Activated CD4-positive, alpha-beta T cell treated with anti-CD3 and anti-CD28 coated beads, Interleukin-2, amount 10 ng/mL, durations not matched to agents 7 days and 5 days (primary cell): ENCODE results near the gene DHX32. TPM values are rescaled to one million over a fixed set of nuclear protein-coding genes. Genes with fewer than 3 reads are reported as not detected.

Experiments
- CTCF ChIA-PET: fragments of 350-600 bp; sonication (Branson Sonifier 250); formaldehyde crosslinking; loops from one replicate; lab custom pipeline; 2021; ENCODE audit warnings: antibody characterized with exemption; lab: Charles Lee
- POLR2A ChIA-PET: fragments of 350-600 bp; sonication (Branson Sonifier 250); formaldehyde crosslinking; loops from one replicate; lab custom pipeline; 2021; ENCODE audit warnings: antibody characterized with exemption; lab: Charles Lee
- DNase-seq: peaks from one replicate; pipeline ENCODE4 v3.0.0-alpha.2; 2020
- H3K27ac Mint-ChIP-seq: one replicate; pipeline ENCODE4 v1.8.0; 2021; ENCODE audit warnings: mild to moderate bottlenecking, moderate library complexity, mixed read lengths
- H3K27me3 Mint-ChIP-seq: one replicate; pipeline ENCODE4 v1.8.0; 2021; ENCODE audit warnings: mixed read lengths
- H3K36me3 Mint-ChIP-seq: one replicate; pipeline ENCODE4 v1.8.0; 2021; ENCODE audit warnings: low read depth, mixed read lengths
- H3K4me1 Mint-ChIP-seq: one replicate; pipeline ENCODE4 v1.8.0; 2021; ENCODE audit warnings: mixed read lengths
- H3K4me3 Mint-ChIP-seq: one replicate; pipeline ENCODE4 v1.8.0; 2021; ENCODE audit warnings: mild to moderate bottlenecking, moderate library complexity, mixed read lengths
- H3K9me3 Mint-ChIP-seq: one replicate; pipeline ENCODE4 v1.8.0; 2021; ENCODE audit warnings: mixed read lengths
- total RNA-seq, 2 experiments: library from RNA; stranded (reverse); gene quantifications; one replicate each; pipeline ENCODE4 v1.2.3, GENCODE V29; 2021

The DHX32 gene
- total RNA-seq, 2 experiments from 2014 or later, result 8.2 to 9.6 TPM

- H3K36me3 Mint-ChIP-seq, result peaks cover 4% of the 10 kb centered on the region
- POLR2A ChIA-PET, result no interaction called here
- no peaks in the 10 kb centered on the region for H3K9me3 Mint-ChIP-seq
- no peak for DNase-seq
- H3K27me3 Mint-ChIP-seq, result no peaks in the 10 kb centered on the region
- no peaks in the 10 kb centered on the region for H3K4me1 Mint-ChIP-seq
- no peak overlapping the region for H3K27ac Mint-ChIP-seq
- CTCF ChIA-PET, result interaction anchor here (0.8 kb wide), 1 partner anchor 10 kb away, joined by 3 read pairs; no protein-coding TSS in a partner anchor
- H3K4me3 Mint-ChIP-seq, result no peak overlapping the region
These were observed 30.0 kb downstream of the DHX32 start for GRCh38 chr10:125850766-125851731.

- H3K4me3 Mint-ChIP-seq, result no peak overlapping the region
- no peaks in the 10 kb centered on the region for H3K9me3 Mint-ChIP-seq
- no peak for DNase-seq
- POLR2A ChIA-PET, result no interaction called here
- H3K36me3 Mint-ChIP-seq, result peaks cover 4% of the 10 kb centered on the region
- CTCF ChIA-PET, result no interaction called here
- no peaks in the 10 kb centered on the region for H3K4me1 Mint-ChIP-seq
- no peak overlapping the region for H3K27ac Mint-ChIP-seq
- no peaks in the 10 kb centered on the region for H3K27me3 Mint-ChIP-seq
These were observed 31.6 kb downstream of the DHX32 start for GRCh38 chr10:125849448-125849847.

DNA sequence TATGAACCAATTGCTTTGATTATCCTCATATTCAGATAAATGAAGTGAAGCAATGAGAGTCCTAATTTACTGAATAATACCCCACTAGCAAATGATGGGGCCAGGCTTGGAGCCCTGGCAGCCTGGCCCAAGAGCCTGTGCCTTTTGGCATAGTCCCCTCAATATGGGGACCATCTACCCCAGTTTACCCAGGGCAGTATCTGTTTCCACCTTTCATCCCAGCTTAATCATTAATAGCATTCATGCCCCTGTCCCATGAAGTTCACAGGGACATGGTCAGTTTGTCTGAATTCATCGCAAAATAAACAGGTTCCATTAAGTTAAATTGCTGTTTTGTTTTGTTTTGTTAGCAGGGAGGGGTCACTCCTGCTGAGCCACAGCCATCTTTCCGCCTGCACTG, 32.2 kb downstream of the DHX32 start:
- DNase-seq, result no peak
- ChIA-PET CTCF (no interaction called here), POLR2A (no interaction called here)
- H3K27me3 Mint-ChIP-seq, result no peaks in the 10 kb centered on the region
- no peaks in the 10 kb centered on the region for H3K4me1 Mint-ChIP-seq
- no peak overlapping the region for H3K27ac Mint-ChIP-seq
- no peaks in the 10 kb centered on the region for H3K9me3 Mint-ChIP-seq
- no peak overlapping the region for H3K4me3 Mint-ChIP-seq
- H3K36me3 Mint-ChIP-seq, result peaks cover 5% of the 10 kb centered on the region

DNA sequence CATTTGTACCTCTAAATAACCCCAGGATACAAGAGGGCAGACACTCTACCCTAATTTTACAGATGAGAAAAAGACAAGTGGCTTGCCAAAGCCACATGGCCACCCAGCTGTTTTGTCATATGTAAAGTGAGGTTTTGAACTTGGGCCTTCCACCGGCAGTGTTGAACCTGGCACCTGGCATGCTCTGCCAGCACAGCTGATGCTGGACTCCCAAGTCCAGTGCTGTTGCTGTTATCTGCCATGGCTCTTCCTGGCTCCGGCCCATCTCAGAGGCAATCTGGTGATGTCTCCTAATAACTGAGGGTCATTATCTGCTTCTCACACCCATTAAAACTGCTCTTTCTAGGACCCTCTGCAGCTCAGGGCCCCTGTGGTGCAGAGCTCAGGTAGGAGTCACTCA, 32.7 kb downstream of the DHX32 start:
- POLR2A ChIA-PET, result no interaction called here
- Mint-ChIP-seq H3K4me3 (no peak overlapping the region), H3K27ac (no peak overlapping the region), H3K9me3 (no peaks in the 10 kb centered on the region), H3K36me3 (peaks cover 5% of the 10 kb centered on the region), H3K27me3 (no peaks in the 10 kb centered on the region), H3K4me1 (no peaks in the 10 kb centered on the region)
- CTCF ChIA-PET, result no interaction called here
- DNase-seq, result no peak

GRCh38 chr10:125846894-125847293, 34.2 kb downstream of the DHX32 start:
- no peak for DNase-seq
- no peaks in the 10 kb centered on the region for H3K9me3 Mint-ChIP-seq
- ChIA-PET CTCF (interaction anchor here (1.0 kb wide), 1 partner anchor 50 kb away, joined by 3 read pairs; no protein-coding TSS in a partner anchor), POLR2A (no interaction called here)
- H3K27me3 Mint-ChIP-seq, result no peaks in the 10 kb centered on the region
- H3K4me3 Mint-ChIP-seq, result no peak overlapping the region
- peaks cover 3% of the 10 kb centered on the region for H3K36me3 Mint-ChIP-seq
- no peak overlapping the region for H3K27ac Mint-ChIP-seq
- no peaks in the 10 kb centered on the region for H3K4me1 Mint-ChIP-seq

GRCh38 chr10:125845617-125846016, 35.5 kb downstream of the DHX32 start:
- Mint-ChIP-seq H3K27ac (no peak overlapping the region), H3K4me1 (no peaks in the 10 kb centered on the region), H3K9me3 (no peaks in the 10 kb centered on the region), H3K4me3 (no peak overlapping the region), H3K27me3 (no peaks in the 10 kb centered on the region), H3K36me3 (peaks cover 3% of the 10 kb centered on the region)
- ChIA-PET POLR2A (interaction anchor here (0.6 kb wide), 1 partner anchor 1330 kb away, joined by 3 read pairs; no protein-coding TSS in a partner anchor), CTCF (interaction anchor here (1.8 kb wide), 1 partner anchor 10 kb away, joined by 3 read pairs; no protein-coding TSS in a partner anchor)
- no peak for DNase-seq

GRCh38 chr10:125844751-125845221, 36.3 kb downstream of the DHX32 start:
- POLR2A ChIA-PET, result interaction anchor here (0.6 kb wide), 1 partner anchor 11 kb away, joined by 12 read pairs; no protein-coding TSS in a partner anchor
- H3K4me3 Mint-ChIP-seq, result no peak overlapping the region
- DNase-seq, result no peak

DNA sequence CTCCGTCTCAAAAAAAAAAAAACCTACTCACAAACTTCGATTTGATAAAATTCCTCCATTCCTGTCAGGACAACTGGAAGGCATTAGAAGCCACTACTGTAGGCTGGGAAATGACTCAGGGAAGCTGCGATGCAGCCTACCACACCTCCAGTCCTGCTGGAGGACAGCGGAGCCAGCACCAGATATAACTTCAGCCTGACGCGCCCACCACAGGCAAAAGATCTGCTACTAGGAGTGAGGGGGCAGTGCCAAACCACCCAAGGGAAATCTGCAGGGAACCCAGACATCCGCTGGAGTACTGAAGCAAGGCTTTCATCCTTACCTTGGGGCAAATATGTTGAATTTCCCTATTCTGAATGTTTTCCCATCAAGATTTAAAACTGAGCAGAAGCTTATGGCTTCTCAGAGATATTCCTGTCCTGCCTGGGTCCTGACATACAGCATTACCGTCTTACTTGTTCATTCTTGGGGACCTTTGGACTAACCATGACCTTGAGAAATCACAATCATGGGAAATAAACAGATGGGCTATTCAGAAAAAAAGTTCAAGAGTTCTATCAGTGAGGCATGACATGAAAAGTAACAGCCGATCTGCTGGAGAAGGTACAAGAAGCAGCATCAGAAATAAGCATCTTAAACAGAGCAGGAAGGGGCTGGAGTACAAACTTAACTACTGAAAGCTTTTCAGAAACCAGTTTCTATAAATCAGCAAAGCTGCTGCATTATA, 37.3 kb downstream of the DHX32 start:
- H3K36me3 Mint-ChIP-seq, result peaks cover 1% of the 10 kb centered on the region
- H3K4me1 Mint-ChIP-seq, result no peaks in the 10 kb centered on the region
- H3K9me3 Mint-ChIP-seq, result no peaks in the 10 kb centered on the region
- H3K27me3 Mint-ChIP-seq, result no peaks in the 10 kb centered on the region
- H3K4me3 Mint-ChIP-seq, result no peak overlapping the region
- no peak overlapping the region for H3K27ac Mint-ChIP-seq
- DNase-seq, result no peak
- POLR2A ChIA-PET, result no interaction called here
- CTCF ChIA-PET, result interaction anchor here (1.6 kb wide), 1 partner anchor 14 kb away, joined by 3 read pairs; no protein-coding TSS in a partner anchor

More at GRCh38 chr10:125844751-125845221, 36.3 kb downstream of the DHX32 start:
- peaks cover 1% of the 10 kb centered on the region for H3K36me3 Mint-ChIP-seq
- CTCF ChIA-PET, result interaction anchor here (0.6 to 1.8 kb wide), 3 partner anchors 11 to 835 kb away, joined by 3 to 5 read pairs (median 3); no protein-coding TSS in a partner anchor
- no peaks in the 10 kb centered on the region for H3K27me3 Mint-ChIP-seq
- no peaks in the 10 kb centered on the region for H3K4me1 Mint-ChIP-seq
- no peaks in the 10 kb centered on the region for H3K9me3 Mint-ChIP-seq
- H3K27ac Mint-ChIP-seq, result no peak overlapping the region

GRCh38 chr10:125840955-125841354, 40.1 kb downstream of the DHX32 start:
- POLR2A ChIA-PET, result no interaction called here
- no peaks in the 10 kb centered on the region for H3K9me3 Mint-ChIP-seq
- peaks cover 11% of the 10 kb centered on the region for H3K36me3 Mint-ChIP-seq
- CTCF ChIA-PET, result interaction anchor here (0.7 kb wide), 1 partner anchor 11 kb away, joined by 3 read pairs; no protein-coding TSS in a partner anchor
- H3K27me3 Mint-ChIP-seq, result no peaks in the 10 kb centered on the region
- H3K27ac Mint-ChIP-seq, result no peak overlapping the region
- H3K4me1 Mint-ChIP-seq, result no peaks in the 10 kb centered on the region
- no peak overlapping the region for H3K4me3 Mint-ChIP-seq
- no peak for DNase-seq

- Mint-ChIP-seq H3K4me3 (no peak overlapping the region), H3K27ac (no peak overlapping the region), H3K36me3 (peaks cover 15% of the 10 kb centered on the region), H3K4me1 (no peaks in the 10 kb centered on the region), H3K9me3 (no peaks in the 10 kb centered on the region), H3K27me3 (no peaks in the 10 kb centered on the region)
- ChIA-PET CTCF (interaction anchor here (0.7 kb wide), 1 partner anchor 11 kb away, joined by 3 read pairs; no protein-coding TSS in a partner anchor), POLR2A (no interaction called here)
- DNase-seq, result no peak
These were observed 40.7 kb downstream of the DHX32 start for GRCh38 chr10:125840406-125840805.

- Mint-ChIP-seq H3K4me1 (no peaks in the 10 kb centered on the region), H3K36me3 (peaks cover 23% of the 10 kb centered on the region), H3K9me3 (no peaks in the 10 kb centered on the region), H3K27me3 (no peaks in the 10 kb centered on the region), H3K27ac (no peak overlapping the region), H3K4me3 (no peak overlapping the region)
- POLR2A ChIA-PET, result no interaction called here
- DNase-seq, result no peak
- CTCF ChIA-PET, result interaction anchor here (0.9 to 1.2 kb wide), 2 partner anchors 17 to 20 kb away, joined by 3 read pairs; no protein-coding TSS in a partner anchor
These were observed 42.1 kb downstream of the DHX32 start for GRCh38 chr10:125838802-125839575.

DNA sequence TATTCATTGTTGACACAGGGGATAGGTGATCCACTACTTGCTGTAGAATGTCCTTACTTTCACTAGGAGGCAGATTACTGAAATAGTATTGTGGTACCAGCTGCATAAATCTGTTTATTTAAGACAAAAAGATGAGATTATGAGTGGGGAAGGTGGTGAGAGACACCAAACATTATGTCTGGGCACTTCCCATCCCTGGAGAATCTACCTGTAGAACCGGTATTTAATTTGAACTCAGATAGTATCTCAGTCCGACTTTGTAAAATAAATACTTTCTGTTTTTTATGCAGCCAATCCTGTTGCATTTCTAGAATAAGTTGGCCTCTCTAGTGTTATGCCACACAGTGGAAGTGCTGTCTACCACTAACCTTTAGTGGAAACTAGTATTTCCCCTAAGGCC, 44.3 kb downstream of the DHX32 start:
- Mint-ChIP-seq H3K36me3 (peaks cover 33% of the 10 kb centered on the region), H3K4me1 (no peaks in the 10 kb centered on the region), H3K9me3 (no peaks in the 10 kb centered on the region), H3K27me3 (no peaks in the 10 kb centered on the region), H3K27ac (no peak overlapping the region), H3K4me3 (no peak overlapping the region)
- CTCF ChIA-PET, result interaction anchor here (0.6 kb wide), 1 partner anchor 1499 kb away, joined by 3 read pairs; no protein-coding TSS in a partner anchor
- POLR2A ChIA-PET, result no interaction called here
- DNase-seq, result no peak
